ENCODE results near the gene TMEM14B.

- TF ChIP-seq EZH2 (IDR thresholded peaks at IDR 0.05; ENCODE audit: low read length, unreplicated experiment) = no peak
- TF ChIP-seq CTCF (conservative IDR thresholded peaks at IDR 0.05; ENCODE audit: low read depth, low read length) = no peak
These were observed 17.4 kb upstream of the TMEM14B start for GRCh38 chr6:10730254-10730653.
